Stimulated activated memory B cell treated with anti-CD40 and anti-IgM and Interleukin-4, amounts not matched to agents 10 μg/mL and 1 μg/mL and 100 μg/mL, for 72 hours (primary cell): ENCODE measurements around the gene AK1.
"Not testable (repeated sequence)": the region's sequence is repeated elsewhere in the genome, so short reads cannot be mapped to it uniquely, and the experiment has no call there.

Experiments
- ATAC-seq: fragments of 150-1000 bp; cut with Tn5 transposase; 2 replicates; pipeline ENCODE4 v1.10.0; 2021
- H3K27ac Mint-ChIP-seq: one replicate; pipeline ENCODE4 v1.8.0; 2022; ENCODE audit warnings: mild to moderate bottlenecking, mixed read lengths
- H3K27me3 Mint-ChIP-seq: one replicate; pipeline ENCODE4 v1.8.0; 2022; ENCODE audit warnings: mixed read lengths
- H3K36me3 Mint-ChIP-seq: one replicate; pipeline ENCODE4 v1.8.0; 2022; ENCODE audit warnings: mixed read lengths
- H3K4me1 Mint-ChIP-seq: one replicate; pipeline ENCODE4 v1.8.0; 2022; ENCODE audit warnings: mixed read lengths
- H3K4me3 Mint-ChIP-seq: one replicate; pipeline ENCODE4 v1.8.0; 2022; ENCODE audit warnings: mild to moderate bottlenecking, moderate library complexity, mixed read lengths
- H3K9me3 Mint-ChIP-seq: one replicate; pipeline ENCODE4 v1.8.0; 2022; ENCODE audit warnings: mixed read lengths

AK1 gene

GRCh38 chr9:127841087-127841835, 36.2 kb downstream of the AK1 start:
- no peak for ATAC-seq
- Mint-ChIP-seq H3K27me3 (no peaks in the 10 kb centered on the region), H3K4me1 (peaks cover 11% of the 10 kb centered on the region), H3K27ac (peak overlapping the region; percentile 27), H3K9me3 (no peaks in the 10 kb centered on the region), H3K4me3 (no peak overlapping the region), H3K36me3 (no peaks in the 10 kb centered on the region)

- no peak overlapping the region for H3K4me3 Mint-ChIP-seq
- ATAC-seq, result no peak
- H3K36me3 Mint-ChIP-seq, result no peaks in the 10 kb centered on the region
- peak overlapping the region; percentile 26 for H3K27ac Mint-ChIP-seq
- peaks cover 25% of the 10 kb centered on the region for H3K4me1 Mint-ChIP-seq
- no peaks in the 10 kb centered on the region for H3K9me3 Mint-ChIP-seq
- no peaks in the 10 kb centered on the region for H3K27me3 Mint-ChIP-seq
These were observed 38.9 kb downstream of the AK1 start for GRCh38 chr9:127838375-127839078.

DNA sequence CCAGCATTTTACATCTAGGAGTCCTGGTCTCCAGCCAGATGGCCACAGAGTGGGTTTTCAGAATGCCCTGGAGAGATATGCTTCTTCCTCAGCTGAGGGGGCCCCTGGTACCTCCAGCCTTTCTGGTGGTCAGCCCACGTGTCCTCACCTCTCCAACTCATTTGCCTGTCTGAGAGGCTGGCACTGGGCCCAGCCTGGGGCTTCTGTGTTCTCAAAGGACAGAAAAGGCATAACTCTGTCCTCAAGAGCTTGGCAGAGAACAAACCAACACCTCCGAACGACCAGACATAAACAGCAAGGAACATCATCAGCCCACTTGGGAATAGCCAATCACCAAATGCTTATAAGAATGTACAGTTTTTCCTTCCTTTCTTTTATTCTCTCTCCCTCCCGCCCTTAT, 40.1 kb downstream of the AK1 start:
- no peak for ATAC-seq
- no peaks in the 10 kb centered on the region for H3K27me3 Mint-ChIP-seq
- peaks cover 29% of the 10 kb centered on the region for H3K4me1 Mint-ChIP-seq
- H3K27ac Mint-ChIP-seq, result no peak overlapping the region
- H3K9me3 Mint-ChIP-seq, result no peaks in the 10 kb centered on the region
- no peak overlapping the region for H3K4me3 Mint-ChIP-seq
- no peaks in the 10 kb centered on the region for H3K36me3 Mint-ChIP-seq

DNA sequence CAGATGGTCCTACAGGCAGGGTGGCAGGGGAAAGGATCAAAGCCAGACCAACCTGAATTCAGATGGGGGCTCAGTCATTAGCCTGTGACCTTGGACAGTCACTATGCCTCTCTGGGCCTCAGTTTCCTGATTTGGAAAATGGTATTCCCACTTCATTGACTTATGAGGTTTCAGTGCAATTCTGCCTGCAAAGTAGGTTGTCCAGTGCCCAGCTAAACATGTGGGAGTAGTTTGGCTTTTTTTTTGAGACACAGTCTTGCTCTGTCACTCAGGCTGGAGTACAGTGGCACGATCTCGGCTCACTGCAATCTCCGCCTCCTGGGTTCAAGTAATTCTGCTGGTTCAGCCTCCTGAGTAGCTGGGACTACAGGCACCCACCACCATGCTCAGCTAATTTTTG, 40.9 kb downstream of the AK1 start:
- Mint-ChIP-seq H3K27ac (peak overlapping the region; percentile 75), H3K4me1 (peaks cover 29% of the 10 kb centered on the region)
- not testable (repeated sequence) for H3K27me3 Mint-ChIP-seq, H3K9me3 Mint-ChIP-seq, ATAC-seq, H3K4me3 Mint-ChIP-seq, H3K36me3 Mint-ChIP-seq

- H3K27me3 Mint-ChIP-seq, result no peaks in the 10 kb centered on the region
- ATAC-seq, result peak; percentile 74
- H3K4me1 Mint-ChIP-seq, result peaks cover 29% of the 10 kb centered on the region
- no peaks in the 10 kb centered on the region for H3K9me3 Mint-ChIP-seq
- no peaks in the 10 kb centered on the region for H3K36me3 Mint-ChIP-seq
- peak overlapping the region; percentile 75 for H3K27ac Mint-ChIP-seq
- no peak overlapping the region for H3K4me3 Mint-ChIP-seq
These were observed 41.4 kb downstream of the AK1 start for GRCh38 chr9:127835991-127836516.

DNA sequence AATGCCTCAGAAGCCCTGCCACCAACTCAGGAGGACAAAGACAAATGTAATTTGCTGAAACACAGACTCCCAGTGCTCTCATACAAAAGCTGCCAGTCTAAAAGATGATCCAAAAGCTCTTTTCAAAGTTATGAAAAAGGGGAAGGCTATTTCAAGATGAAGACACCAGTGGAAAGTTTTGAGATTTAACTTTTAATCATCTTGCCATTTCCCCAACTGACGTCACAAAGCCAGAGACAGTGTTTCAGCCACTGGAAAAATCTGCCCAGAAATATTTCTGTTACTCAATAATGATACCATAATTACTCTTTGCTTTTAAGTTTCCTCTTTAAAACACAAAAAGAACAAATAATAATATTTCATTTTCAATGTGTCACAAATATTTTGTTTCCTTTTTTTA, 43.9 kb downstream of the AK1 start:
- no peak overlapping the region for H3K4me3 Mint-ChIP-seq

DNA sequence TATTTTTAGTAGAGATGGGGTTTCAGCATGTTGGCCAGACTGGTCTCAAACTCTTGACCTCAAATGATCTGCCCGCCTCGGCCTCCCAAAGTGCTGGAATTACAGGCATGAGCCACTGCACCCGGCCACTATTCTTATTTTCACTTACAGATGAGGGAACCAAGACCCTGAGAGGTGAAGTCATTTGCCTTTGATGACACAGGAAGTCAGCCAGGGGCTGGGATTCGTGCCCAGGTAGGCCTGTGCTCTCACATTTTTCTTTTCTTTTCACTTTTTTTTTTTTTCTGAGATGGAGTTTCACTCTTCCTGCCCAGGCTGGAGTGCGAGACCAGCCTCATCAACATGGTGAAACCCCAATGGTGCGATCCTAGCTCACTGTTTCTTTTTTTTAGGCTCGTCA, 45.2 kb downstream of the AK1 start:
- Mint-ChIP-seq H3K36me3 (no peaks in the 10 kb centered on the region), H3K4me1 (peaks cover 20% of the 10 kb centered on the region), H3K4me3 (no peak overlapping the region), H3K27me3 (no peaks in the 10 kb centered on the region), H3K9me3 (no peaks in the 10 kb centered on the region), H3K27ac (no peak overlapping the region)
- no peak for ATAC-seq

More for the DNA sequence above, 43.9 kb downstream of the AK1 start:
- peaks cover 20% of the 10 kb centered on the region for H3K4me1 Mint-ChIP-seq
- H3K36me3 Mint-ChIP-seq, result no peaks in the 10 kb centered on the region
- ATAC-seq, result no peak
- H3K9me3 Mint-ChIP-seq, result no peaks in the 10 kb centered on the region
- no peak overlapping the region for H3K27ac Mint-ChIP-seq
- H3K27me3 Mint-ChIP-seq, result no peaks in the 10 kb centered on the region

- Mint-ChIP-seq H3K4me1 (peaks cover 5% of the 10 kb centered on the region), H3K27me3 (no peaks in the 10 kb centered on the region), H3K4me3 (no peak overlapping the region), H3K27ac (peak overlapping the region; percentile 15), H3K9me3 (no peaks in the 10 kb centered on the region), H3K36me3 (no peaks in the 10 kb centered on the region)
- ATAC-seq, result peak; percentile 5
These were observed 48.1 kb downstream of the AK1 start for GRCh38 chr9:127829205-127829906.

- no peak overlapping the region for H3K27ac Mint-ChIP-seq
- no peaks in the 10 kb centered on the region for H3K36me3 Mint-ChIP-seq
- no peaks in the 10 kb centered on the region for H3K9me3 Mint-ChIP-seq
- peaks cover 3% of the 10 kb centered on the region for H3K4me1 Mint-ChIP-seq
- no peak overlapping the region for H3K4me3 Mint-ChIP-seq
- ATAC-seq, result no peak
- no peaks in the 10 kb centered on the region for H3K27me3 Mint-ChIP-seq
These were observed 49.0 kb downstream of the AK1 start for GRCh38 chr9:127828262-127829031.

- H3K4me1 Mint-ChIP-seq, result no peaks in the 10 kb centered on the region
- H3K4me3 Mint-ChIP-seq, result no peak overlapping the region
- no peaks in the 10 kb centered on the region for H3K27me3 Mint-ChIP-seq
- no peak for ATAC-seq
- H3K27ac Mint-ChIP-seq, result no peak overlapping the region
- H3K9me3 Mint-ChIP-seq, result no peaks in the 10 kb centered on the region
- no peaks in the 10 kb centered on the region for H3K36me3 Mint-ChIP-seq
These were observed 51.1 kb downstream of the AK1 start for GRCh38 chr9:127826253-127826913.

DNA sequence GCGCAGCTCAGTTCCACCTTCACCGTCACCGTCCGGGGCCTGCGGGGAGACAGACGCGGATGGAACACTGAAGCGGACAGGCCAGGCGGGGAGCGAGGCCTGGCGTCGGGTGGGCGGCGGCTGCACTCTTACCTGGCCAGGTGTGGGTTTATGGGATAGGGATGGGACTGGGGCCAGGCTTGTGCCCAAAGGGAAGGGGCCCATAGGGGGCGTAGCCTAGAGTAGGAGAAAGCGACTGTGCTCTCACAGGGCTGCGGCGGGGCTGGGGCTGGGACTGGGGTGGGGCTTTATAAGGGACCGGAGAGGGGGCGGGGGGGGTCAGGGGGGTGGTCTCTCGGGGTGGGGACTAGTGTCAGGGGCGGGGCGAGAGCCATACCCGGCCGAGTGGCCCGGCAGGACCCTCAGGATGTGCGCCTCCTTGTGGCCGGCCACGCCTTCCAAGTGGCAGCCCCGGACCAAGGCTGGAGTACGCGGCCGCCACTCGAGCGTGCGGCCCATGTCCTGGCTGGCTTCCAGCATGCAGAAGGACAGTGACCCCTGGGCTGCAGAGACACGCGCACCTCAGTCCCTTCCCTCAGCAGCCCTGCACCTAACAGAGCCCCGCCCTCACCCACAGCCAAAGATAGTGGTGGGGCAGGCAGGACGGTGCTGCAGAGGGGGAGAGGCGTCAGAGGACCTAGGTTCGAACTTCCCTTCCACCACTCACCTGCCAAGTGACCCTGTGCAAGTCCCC, 52.0 kb downstream of the AK1 start:
- Mint-ChIP-seq H3K9me3 (no peaks in the 10 kb centered on the region), H3K36me3 (no peaks in the 10 kb centered on the region), H3K4me1 (no peaks in the 10 kb centered on the region), H3K27ac (no peak overlapping the region), H3K4me3 (no peak overlapping the region), H3K27me3 (no peaks in the 10 kb centered on the region)
- ATAC-seq, result peak; percentile 25

DNA sequence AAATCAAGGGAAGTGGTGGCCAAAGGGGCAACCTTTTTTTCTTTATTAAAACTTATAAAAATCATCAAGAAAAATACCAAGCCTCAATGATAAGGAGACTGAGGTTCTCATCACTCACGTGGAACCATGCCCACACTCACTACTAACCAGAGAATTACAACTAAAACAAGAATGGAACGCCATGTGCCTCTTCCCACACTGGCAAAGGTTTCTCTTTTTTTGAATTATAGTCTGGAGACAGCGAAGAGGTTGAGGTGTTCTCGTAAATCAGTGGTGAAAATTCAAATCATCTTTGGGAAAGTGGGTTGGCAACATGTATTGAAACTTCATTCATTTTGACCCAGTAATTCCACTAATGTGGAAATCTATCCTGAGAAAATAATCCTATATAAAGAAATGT, 55.4 kb downstream of the AK1 start:
- H3K27ac Mint-ChIP-seq, result no peak overlapping the region
- no peak for ATAC-seq
- H3K4me1 Mint-ChIP-seq, result no peaks in the 10 kb centered on the region
- no peak overlapping the region for H3K4me3 Mint-ChIP-seq
- no peaks in the 10 kb centered on the region for H3K27me3 Mint-ChIP-seq
- H3K9me3 Mint-ChIP-seq, result no peaks in the 10 kb centered on the region
- peaks cover 17% of the 10 kb centered on the region for H3K36me3 Mint-ChIP-seq

DNA sequence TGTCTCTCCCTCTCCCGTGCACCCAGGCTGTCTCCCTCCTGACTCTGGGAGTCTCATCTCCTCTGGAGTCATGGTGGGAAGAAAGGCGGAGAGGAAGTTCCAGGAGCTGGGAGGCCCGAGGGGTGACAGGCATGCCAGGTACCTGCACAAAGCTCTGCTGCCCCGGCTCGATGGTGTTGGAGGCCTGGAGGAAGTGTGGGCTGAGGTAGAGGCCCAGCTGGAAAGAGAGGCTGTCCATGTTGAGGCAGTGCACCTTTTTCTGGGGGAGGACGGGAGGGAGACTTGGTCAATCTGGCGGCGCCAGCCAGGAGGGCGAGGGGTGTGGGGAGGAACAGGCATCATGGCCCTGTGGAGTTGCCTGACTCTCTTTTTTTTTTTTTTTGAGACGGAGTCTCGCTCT, 58.9 kb downstream of the AK1 start:
- H3K27me3 Mint-ChIP-seq, result no peaks in the 10 kb centered on the region
- no peak overlapping the region for H3K4me3 Mint-ChIP-seq
- no peak for ATAC-seq
- no peak overlapping the region for H3K27ac Mint-ChIP-seq
- H3K36me3 Mint-ChIP-seq, result peaks cover 32% of the 10 kb centered on the region
- no peaks in the 10 kb centered on the region for H3K9me3 Mint-ChIP-seq
- no peaks in the 10 kb centered on the region for H3K4me1 Mint-ChIP-seq

- Mint-ChIP-seq H3K9me3 (no peaks in the 10 kb centered on the region), H3K27me3 (no peaks in the 10 kb centered on the region), H3K36me3 (peaks cover 38% of the 10 kb centered on the region), H3K27ac (no peak overlapping the region), H3K4me3 (no peak overlapping the region), H3K4me1 (no peaks in the 10 kb centered on the region)
- no peak for ATAC-seq
These were observed 59.5 kb downstream of the AK1 start for GRCh38 chr9:127817881-127818434.
